NCI-H748 (cell line): ENCODE results near the gene SPATA31A3.
"Not testable (repeated sequence)": the region's sequence is repeated elsewhere in the genome, so short reads cannot be mapped to it uniquely, and the experiment has no call there.

Source experiments
- DNase-seq: peaks from one replicate; lab custom pipeline; 2025; ENCODE audit not compliant: unreplicated experiment; lab: John Stamatoyannopoulos, UW

Gene SPATA31A3

DNA sequence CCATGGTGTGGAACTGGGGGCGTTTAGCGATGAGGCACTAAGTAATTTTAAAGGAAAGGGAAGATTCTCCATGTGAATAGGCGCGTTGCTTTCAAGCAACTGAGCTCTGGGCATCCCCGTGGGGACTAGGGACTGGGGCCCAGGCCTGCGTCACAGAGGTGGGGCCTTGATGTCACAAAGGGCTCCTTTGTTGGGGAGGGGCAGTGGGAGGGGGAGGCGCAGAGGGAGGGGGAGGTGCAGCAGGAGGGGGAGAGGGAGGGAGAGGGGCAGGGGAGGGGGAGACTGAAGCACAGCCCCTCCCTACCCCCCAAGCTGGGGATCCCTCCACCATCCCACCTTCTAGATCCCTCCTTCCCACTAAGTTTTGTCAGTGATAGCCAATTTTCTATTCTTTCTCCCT, at the start of gene SPATA31A3:
TSS of gene SPATA31A3 (minus strand) at position 101 of the 400 bp plus-strand sequence. CDS start at position 72, 29 bp downstream.
- DNase-seq = not testable (repeated sequence)

DNA sequence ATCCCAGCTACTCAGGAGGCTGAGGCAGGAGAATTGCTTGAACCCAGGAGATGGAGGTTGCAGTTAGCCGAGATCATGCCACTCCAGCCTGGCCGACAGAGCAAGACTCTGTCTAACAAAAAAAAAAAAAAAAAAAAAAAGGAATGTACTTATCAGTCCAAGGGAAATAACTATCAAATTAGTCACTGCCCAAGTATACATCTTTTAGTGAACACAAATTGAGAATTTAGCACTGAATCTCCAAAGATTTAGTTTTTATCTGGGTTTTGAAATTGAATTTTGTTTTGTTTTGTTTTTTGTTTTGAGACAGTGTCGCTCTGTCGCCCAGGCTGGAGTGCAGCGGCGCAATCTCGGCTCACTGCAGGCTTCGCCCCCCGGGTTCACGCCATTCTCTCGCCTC, 39.8 kb downstream of the SPATA31A3 start:
- not testable (repeated sequence) for DNase-seq

DNA sequence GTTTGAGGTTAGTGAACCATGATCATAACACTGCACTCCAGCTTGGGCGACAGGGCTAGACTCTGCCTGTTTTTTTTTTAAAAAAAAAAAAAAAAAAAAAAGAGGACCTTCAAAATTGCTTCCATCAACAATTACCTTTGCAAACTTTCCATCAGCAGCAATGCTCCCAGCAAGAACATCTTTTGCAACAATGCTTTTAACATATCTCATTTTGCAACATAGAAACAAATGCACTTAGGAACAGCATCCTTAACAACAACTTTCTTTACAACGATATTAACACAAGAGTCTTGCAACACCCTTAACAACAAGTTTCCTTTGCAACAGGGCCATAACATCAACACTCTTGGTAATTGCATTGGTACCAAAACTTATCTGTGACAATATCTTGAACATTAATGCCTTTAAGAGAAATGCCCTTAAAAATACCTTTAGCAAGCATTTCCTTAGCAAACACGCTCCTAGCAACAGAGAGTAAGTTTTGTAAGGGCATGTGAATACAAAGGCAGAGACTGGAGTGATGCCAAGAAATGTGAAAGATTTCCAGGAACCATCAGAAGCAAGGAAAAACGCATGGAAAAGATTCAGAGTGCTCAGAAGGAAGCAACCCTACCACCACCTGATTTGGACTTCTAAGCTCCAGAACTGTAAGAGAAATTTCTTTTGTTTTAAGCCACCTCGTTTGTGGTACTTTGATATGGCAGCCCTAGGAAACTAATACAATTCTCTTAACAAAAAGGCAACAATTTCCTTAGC, 49.8 kb downstream of the SPATA31A3 start:
- DNase-seq = not testable (repeated sequence)

DNA sequence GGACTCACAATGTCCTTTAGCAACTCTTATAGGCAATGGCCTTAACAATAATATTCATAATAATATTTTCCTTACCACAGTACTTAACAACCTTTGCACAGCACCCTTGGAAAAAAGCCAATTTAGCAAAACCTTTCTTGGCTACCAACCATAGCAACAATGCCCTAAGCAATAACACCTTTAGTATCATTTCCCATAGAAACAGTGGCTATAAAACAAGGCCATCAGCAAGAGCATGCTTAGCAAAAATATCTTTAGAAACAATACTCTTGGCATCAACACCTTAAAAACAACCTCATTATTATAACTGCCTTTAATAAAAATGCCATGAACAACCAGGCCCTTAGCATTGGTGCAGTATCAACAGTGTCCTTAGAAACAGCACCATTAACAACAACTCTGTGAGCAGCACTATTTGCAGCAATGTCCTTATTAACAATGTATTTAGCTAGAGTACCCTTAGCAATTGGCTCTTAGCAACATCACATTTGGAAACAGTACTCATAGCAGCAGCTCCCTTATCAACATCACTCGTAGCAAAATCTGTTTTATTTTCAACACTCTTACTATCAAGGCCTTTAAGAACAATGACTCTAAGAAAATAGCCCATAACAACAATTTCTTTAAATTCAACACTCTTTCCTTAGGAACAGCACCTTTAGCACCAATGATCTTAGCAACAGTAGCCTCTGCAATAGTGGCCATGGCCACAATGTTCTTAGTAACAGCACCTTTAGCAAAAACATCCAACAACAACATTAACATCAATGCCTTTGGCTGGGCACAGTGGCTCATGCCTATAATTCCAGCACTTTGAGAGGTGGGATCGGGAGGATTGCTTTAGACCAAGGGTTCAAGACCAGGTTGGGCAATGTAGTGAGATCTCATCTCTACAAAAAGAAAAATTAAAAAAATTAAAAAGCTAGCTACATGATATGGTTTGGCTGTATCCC, 52.2 kb downstream of the SPATA31A3 start:
- not testable (repeated sequence) for DNase-seq

DNA sequence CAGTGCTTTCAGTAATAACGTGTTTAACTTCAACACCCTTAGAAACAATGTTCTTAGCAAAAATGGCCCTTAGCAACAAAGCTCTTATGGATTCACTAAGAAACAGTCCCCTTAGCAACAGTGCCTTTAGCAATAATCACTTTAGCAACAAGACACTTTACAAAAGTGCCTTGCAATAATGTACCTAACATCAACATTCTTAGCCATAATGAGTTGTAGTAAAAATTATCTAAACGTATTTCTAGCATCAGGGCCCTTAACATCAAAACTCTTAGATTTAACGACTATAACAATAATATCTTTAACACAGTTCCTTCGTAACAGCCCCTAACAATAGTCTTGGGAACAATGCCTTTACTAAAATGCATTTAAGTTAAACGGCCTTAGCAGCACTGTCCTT, 54.0 kb downstream of the SPATA31A3 start:
- DNase-seq = not testable (repeated sequence)

DNA sequence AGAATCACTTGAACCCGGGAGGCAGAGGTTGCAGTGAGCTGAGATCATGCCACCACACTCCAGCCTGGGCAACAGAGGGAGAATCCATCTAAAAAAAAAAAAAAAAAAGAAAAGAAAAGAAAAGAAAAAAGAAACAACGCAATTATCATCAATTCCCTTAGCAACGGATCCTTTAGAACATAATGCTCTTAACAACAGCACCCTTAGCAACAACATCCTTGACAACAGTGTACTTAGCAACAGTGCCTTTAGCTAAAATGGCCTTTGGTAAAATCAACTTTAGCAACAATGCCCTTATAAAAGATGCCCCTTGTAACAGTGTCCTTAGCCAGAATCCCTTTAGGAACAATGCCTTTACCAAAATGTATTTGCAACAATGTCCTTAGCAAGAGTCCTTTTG, 54.7 kb downstream of the SPATA31A3 start:
- DNase-seq = not testable (repeated sequence)
